Measurements from ENCODE around the gene TSPAN18.

- TF ChIP-seq CREB1 (IDR thresholded peaks at IDR 0.05; ENCODE audit: low read depth): no peak
- no peak for TF ChIP-seq CTCF (IDR thresholded peaks at IDR 0.05 in 2 of 3, conservative IDR thresholded peaks at IDR 0.05 in 1 of 3; ENCODE audit: control insufficient read depth in 2 of 3, extremely low read depth in 1 of 3, insufficient read depth in 1 of 3, low read depth in 3 of 3, low read length in 3 of 3)
- TF ChIP-seq, protein P1, sequence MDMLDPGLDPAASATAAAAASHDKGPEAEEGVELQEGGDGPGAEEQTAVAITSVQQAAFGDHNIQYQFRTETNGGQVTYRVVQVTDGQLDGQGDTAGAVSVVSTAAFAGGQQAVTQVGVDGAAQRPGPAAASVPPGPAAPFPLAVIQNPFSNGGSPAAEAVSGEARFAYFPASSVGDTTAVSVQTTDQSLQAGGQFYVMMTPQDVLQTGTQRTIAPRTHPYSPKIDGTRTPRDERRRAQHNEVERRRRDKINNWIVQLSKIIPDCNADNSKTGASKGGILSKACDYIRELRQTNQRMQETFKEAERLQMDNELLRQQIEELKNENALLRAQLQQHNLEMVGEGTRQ (IDR thresholded peaks at IDR 0.05; ENCODE audit: borderline replicate concordance, low read depth, low read length): no peak
- TF ChIP-seq EZH2 (IDR thresholded peaks at IDR 0.05; ENCODE audit: borderline replicate concordance, control insufficient read depth, low read depth, low read length): no peak
- TF ChIP-seq ZNF592 (IDR thresholded peaks at IDR 0.05): no peak
Measured at GRCh38 chr11:44960200-44960845, 233.6 kb downstream of the TSPAN18 start.
